Panc1 (cell line): ENCODE results near the gene KLRC4.

Experiments used
- POLR2AphosphoS5 ChIP-seq: IDR thresholded peaks from 2 replicates; pipeline ENCODE4 v1.6.1; 2012; ENCODE audit warnings: mild to moderate bottlenecking, low read depth, low read length, moderate library complexity
- REST ChIP-seq, 2 experiments: IDR thresholded peaks; 2 replicates each; pipeline ENCODE4 v1.6.1; 2011 to 2012; ENCODE audit warnings: low read depth in 2 of 2, control low read depth in 1 of 2, low read length in 1 of 2, mild to moderate bottlenecking in 1 of 2, moderate library complexity in 1 of 2; ENCODE audit not compliant: insufficient read depth in 1 of 2

- TF ChIP-seq POLR2AphosphoS5, result no peak
- TF ChIP-seq REST (IDR thresholded peaks at IDR 0.05; ENCODE audit: insufficient read depth in 1 of 2, low read depth in 2 of 2, low read length in 1 of 2), result no peak
Observed at GRCh38 chr12:10364815-10365622, 44.5 kb downstream of the KLRC4 start.
